A172 (cell line): ENCODE measurements around the gene EVA1A. TPM values are rescaled to one million over a fixed set of nuclear protein-coding genes. Genes with fewer than 3 reads are reported as not detected.
A peak's percentile ranks its signal among the peaks of the same experiment; 100 is the strongest.
"Not testable (repeated sequence)": the region's sequence is repeated elsewhere in the genome, so short reads cannot be mapped to it uniquely, and the experiment has no call there.

ENCODE experiments used
- DNase-seq: peaks from one replicate; pipeline ENCODE4 v3.0.0-alpha.2; 2015; ENCODE audit warnings: low spot score
- total RNA-seq: library from RNA; depleted of rRNA; stranded (reverse); fragments of >200 nt; shearing (Covaris generic); gene quantifications from 2 replicates; pipeline ENCODE4 v1.2.3, GENCODE V29; 2014

Gene EVA1A
- total RNA-seq, 1 experiment from 2014 or later, result 38.3 TPM

DNA sequence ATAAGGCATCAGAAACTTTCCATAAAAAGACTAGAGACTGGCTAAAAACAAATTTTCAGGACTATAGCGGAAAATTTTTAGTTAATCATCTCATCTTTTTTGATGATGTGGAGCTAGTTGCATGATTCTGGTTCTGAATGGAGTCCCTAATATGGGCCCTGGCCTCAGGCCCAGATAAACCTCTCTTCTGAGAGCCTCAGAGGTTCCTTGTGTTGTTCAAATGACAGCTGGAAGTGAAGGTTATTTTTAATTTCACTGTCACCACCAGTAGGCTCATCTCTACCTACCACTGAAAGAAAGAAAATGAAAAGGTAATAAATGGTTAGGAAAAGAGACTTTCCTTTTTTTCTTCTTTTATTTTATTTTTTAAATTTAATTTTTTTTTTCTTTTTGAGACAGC lies 75.9 kb downstream of the EVA1A start:
- DNase-seq, result no peak

DNA sequence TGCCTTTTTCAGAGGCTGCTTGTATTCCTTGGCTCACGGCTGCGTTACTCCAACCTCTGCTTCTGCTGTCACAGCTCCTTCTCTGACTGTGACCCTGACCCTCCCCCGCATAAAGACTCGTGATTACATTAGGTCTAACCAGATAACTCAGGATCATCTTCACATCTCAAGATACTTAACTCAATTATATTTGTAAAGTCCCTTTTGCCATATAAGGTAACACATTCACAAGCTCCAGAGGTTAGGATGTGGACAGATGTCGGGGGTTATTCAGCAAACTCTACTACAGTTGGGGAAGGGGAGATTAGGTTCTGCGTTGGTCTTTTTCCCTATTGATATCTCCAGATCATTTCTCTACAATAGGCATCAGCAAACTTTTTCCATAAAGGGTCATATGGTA lies 76.9 kb downstream of the EVA1A start:
- DNase-seq, result no peak

DNA sequence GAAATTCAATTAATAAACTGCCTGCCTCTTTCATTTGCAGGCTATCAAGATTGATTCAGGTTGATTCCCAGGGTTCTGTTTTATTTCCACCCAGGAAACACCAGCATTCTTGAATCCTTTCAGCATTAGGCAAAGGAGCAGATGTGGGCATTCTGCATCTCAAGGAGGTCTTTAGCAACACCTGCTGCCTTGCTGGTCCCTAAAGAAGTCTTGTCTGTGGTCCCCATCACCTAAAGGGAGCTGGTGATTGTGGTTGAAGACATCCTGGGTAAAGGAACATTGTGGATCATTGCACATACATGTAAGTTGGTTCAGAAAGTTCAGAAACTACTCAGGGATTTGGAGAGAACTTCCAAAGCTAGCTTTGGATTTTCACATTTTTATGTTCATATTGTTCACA lies 78.3 kb downstream of the EVA1A start:
- DNase-seq, result no peak

DNA sequence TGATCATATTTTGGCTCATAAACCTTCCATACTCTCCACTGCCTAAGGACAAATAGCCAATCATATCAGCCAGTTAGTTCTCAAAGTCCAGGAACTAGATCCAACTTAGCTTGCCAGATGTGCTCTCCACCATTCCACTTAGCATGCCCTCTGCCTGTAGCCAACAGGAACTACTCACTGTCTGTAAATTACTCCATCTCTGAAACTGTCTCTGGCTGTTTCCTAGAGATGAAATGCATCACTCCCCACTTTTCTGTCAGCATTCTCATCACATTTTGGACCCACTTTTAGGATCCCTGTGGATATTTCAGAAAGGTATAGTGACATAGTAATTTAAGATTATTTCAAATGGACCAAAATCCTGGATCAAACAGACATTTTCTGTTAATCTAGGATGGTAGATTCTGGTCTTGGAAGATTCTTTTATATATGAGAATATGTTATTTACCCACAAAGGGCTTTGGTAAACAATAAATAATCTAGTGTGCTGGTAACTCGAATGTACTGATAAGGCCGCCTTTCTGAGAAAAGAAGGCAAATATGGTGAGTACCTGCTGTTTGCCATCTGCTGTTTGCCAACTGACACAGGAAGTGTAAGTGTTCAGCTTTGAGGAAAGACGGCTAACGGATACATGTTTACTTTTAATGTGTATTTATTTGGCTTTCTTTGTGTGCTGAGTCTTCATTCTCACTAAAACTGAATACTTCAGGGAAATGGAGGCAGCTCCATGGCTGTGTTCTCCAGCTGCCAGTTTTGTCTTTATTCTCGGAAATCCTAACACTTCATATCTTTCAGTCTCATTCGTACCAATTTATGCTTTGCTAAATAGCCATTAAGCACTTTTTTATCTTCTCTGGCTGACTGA lies 79.5 kb downstream of the EVA1A start:
- DNase-seq, result no peak

DNA sequence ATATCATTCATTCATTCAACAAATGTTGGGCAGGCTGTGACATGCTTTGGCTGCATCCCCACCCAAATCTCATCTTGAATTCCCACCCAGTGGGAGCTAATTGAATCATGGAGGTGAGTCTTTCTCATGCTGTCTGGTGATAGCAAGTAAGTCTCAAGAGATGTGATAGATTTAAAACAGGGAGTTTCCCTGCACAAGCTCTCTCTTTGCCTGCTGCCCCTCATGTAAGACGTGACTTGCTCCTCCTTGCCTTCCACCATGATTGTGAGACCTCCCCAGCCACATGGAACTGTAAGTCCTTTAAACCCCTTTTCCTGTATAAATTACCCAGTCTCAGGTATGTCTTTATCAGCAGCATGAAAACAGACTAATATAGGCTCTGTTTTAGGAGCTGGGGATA lies 83.0 kb downstream of the EVA1A start:
- DNase-seq, result not testable (repeated sequence)

DNA sequence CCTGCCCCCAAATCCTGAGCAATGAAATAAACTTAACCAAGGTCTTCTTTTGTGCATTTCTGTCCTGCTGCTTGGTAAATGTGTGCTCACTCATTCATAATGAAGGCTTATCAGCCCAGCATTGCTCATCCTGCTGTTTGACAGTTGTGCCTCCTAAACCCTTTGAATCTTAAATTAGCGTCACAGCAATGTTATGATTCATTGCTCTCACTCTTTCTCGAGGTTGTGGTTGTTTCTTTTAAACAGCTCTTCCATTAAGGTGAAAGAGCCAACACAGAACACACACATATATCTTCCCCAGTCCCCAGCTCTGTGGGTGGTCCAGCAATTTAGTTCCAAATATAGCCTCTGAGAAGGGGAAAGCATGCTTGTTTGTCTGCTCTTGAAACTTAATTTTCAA lies 84.0 kb downstream of the EVA1A start:
- DNase-seq, result peak; percentile 88

DNA sequence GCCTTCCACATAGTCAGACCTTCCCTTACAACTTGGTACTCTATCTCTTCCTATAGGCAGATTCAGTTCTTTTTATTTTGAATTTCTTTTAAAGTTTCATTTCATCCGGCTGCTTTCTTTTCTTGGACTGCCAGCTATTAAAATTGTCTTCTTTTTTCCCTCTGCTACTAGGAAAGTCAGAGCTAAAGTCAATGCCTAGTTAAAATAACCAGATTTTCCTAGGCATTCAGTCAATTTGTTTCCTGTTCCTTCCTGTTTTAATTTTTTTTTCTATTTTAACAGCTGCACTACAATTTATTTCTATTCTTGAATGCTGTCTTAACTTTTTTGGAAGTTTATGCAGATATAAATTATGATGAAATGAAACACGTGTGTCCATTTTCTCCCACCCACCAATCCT lies 84.8 kb downstream of the EVA1A start:
- DNase-seq, result no peak

DNA sequence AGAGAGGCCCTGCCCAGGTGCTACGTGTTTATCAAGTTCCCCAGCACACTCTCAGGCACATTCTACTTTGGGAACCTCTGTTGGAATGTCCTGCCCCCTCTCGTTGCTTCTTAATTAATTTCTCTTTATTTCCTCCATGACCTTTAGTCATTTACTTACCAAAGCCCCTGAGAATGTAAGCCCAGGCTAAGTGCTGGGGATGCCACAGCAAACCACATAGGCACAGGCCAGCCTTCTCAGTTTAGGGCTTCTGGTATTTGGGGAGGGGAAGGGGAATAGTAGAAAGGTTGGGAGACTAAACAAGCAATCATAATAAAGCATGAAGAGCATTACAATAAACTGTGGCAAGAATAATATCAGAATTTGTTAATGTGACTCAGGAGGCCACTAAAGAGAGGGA lies 85.7 kb downstream of the EVA1A start:
- DNase-seq, result no peak

DNA sequence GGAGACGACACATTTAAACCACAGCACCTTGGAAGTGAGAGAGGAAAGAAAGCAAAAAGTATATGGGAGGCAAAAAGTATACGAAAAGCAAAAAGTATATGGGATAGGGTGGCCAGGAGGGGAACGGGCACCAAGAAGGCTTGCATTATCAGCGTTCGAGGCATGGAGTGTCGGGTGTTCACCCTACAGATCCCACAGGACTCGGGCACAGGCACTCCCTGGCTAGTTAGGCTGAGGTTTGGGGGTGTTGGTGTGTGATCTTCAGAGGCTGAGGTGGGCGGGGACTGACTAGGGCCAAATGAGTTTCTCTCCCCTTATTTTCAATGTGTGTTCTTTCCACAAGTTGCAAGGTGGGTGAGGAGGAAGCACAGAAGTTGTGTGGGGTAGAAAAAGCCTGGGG lies 86.6 kb downstream of the EVA1A start:
- DNase-seq, result no peak

DNA sequence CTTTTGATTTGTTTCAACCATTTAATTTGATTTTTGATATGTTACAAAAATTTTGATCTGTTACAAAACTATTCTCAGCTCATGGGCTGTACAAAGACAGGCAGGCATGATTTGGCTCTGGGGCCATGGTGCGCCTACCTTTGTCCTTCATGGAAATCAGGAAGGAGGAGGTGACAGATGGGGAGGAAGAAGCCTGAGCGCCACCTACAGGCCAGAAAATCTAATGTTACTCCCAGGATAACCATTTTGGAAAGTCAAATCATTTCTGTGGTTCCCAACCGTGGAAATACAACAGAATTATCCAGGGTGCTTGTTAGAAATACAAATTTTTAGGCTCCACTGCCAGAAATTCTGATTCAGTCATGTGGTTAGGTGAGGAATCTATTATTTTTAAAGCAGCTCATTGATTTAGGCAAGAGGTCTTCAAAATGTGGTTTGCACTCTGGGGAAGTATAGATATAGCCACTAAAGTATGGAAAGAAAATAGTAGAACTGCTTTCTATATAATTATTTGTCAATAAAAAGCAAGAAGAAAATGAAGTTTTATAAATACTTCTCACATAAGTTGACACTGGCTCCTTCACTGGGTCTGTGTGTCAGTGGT lies 93.9 kb downstream of the EVA1A start:
- peak; percentile 56 for DNase-seq

DNA sequence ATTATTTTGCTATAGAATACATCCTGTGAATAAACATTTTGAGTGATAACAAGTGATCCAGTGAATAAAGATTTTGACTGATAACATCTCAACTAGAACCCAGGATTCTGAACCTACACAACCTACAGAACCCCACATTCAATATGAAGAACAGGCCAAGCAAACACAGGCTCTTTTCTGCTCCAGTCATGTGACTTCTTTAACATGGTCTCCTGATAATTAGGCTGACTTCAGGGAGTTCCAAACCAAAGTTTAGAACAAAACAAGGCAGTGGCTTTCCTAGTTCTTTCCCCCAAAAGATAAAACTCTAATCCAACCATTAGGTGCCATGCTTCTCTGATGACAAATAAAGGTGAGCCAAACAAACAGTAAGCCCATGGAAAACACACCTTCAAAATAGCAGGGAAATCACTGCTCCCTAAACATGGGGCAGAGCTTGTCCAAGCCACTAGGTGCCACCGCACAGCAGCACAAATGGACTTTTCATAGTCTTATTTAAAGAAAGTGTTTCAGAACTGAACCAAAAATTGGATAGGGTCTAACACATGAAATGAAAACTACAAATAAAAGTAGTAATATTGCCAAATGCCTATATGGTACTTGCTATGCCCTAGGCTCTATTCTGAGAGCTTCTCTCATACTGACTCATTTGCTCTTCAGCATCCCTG lies 95.3 kb downstream of the EVA1A start:
- peak; percentile 50 for DNase-seq

DNA sequence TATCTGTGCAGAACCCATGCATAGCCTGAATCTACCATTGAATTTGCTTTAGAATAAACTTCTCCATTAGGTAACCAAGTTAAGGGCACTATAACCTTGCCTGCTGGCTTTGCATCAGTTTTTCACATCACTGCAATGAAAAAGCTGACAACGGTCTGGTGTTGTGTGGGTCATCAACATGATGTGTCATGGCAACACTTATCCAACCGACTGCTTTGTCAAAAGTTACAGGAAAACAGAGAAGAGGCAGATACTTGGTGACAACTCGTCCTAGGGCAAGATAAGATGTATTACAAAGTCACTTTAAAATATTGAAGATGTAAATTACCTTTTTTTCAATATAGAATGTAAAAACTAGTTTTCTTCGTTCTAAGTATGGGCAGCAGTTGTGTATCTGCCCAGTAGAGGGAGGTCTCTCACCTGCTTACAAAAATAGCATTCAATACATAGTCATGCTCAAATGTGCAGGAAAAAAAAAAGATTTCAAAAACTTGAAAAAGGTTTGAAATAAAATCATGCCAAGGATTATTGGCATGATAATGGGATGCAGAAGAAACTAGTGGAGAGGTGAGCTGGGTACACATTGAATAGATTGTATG lies 96.3 kb downstream of the EVA1A start:
- DNase-seq, result peak; percentile 32

DNA sequence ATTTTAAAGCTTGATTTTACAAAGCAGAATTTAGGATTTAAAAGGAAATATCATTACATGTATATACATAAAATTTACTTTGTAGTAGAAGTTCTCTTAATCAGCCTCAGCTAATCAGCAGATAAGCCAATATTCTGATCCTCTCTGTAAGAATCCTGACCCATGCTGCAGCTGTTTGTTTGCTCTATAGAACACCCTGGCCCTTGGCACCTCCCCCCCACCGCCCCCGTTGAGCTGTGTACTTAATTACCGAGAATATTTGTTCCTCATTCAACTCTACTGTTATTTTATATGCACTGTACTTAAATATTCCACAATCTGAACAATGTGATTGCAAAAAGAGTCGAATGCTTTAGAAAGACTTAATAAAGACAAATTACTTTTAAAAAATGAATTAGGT lies 98.0 kb downstream of the EVA1A start:
- DNase-seq, result no peak

DNA sequence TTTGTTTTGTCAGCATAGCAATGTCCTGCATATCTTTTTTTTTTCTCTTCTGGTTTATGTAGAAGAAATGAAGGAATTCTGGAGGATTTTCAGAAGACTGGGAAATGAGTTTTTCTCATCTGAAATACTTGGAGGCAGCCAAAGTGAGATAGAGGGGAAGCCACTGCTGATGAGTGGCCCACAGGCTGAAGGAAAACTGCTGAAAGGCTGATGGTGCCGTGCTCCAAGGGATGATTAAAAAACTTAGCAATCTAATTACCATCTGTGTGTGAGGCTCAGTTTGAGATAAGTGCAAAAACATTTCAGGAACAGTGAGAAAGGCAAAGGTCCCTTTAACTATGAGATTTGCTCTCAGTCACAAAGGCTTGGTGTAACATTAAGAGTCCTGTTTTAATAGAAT lies 98.5 kb downstream of the EVA1A start:
- no peak for DNase-seq

DNA sequence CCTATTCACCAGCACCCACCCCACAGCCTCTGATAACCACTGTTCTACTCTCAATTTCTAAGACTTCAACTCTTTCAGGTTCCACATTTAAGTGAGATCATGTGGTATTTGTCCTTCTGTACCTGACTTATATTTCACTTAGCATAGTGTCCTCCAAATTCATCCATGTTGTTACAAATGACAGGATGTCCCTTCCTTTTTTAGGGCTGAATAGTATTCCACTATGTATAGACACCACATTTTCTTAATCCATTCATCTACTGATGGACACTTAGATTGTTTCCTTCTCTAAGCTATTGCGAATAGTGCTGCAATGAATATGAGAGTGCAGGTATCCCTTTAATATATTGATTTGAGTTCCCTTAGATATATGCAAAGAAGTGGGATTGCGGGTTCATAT lies 100.1 kb downstream of the EVA1A start:
- DNase-seq, result no peak

DNA sequence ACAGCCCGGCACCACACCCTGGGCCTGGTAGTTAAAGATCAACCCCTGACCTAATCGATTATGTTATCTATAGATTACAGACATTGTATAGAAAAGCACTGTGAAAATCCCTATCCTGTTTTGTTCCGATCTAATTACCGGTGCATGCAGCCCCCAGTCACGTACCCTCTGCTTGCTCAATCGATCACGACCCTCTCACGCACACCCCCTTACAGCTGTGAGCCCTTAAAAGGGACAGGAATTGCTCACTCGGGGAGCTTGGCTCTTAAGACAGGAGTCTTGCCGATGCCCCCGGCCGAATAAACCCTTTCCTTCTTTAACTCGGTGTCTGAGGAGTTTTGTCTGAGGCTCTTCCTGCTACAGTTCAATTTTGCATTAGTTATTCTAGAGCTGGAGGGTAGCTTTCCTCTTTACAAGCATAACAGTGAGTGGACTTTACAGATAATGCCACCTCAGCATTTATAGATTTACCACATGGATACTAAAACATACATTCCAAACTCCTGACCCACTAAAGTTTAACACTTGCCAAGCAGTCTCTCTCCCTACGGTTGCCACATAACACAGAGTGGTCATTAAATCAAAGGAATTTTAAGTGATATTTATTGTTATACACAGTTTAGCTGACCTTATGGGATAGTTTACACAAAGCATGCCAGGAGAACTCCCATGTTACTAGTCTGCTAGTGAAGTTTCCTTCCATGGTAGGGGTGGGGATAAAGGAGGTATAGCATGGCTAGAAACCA lies 101.0 kb downstream of the EVA1A start:
- DNase-seq, result peak; percentile 40

DNA sequence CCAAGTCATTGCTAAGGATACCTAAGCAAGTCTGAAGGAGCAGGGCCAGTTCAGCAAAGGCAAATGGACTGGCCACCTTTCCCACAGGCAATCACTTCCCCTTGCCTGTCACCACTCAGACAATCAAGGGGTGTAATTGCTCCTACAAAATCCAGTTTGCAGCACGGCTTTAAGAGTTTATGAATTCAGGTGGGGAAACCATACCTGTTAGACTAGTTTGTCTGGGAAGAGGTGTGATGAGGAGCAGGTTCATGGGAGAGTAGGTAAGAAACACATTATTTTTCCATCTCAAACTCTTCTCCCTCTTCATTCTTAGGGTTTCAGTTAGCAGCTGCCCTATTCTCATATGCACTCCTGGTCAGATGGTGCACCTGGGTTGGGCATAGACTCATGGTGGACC lies 102.5 kb downstream of the EVA1A start:
- DNase-seq, result no peak

DNA sequence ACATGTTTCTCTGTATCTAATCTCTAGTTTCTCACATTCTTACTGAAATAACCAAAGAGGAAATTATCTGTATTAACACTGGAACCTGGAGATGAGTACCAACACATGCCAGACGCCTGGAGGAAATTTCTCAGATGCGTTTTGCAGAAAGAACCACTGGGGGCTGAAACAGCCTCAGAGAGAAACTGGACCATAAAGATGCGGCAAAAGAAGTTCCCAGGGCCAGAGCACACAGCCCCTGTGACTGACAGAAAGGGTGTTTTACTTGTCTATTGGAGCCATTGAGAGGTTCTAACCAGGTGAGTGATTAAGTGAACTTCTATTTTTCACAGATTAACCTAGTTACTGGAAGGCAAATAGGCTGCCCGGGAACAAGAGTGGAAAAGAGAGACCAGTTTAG lies 103.9 kb downstream of the EVA1A start:
- no peak for DNase-seq

DNA sequence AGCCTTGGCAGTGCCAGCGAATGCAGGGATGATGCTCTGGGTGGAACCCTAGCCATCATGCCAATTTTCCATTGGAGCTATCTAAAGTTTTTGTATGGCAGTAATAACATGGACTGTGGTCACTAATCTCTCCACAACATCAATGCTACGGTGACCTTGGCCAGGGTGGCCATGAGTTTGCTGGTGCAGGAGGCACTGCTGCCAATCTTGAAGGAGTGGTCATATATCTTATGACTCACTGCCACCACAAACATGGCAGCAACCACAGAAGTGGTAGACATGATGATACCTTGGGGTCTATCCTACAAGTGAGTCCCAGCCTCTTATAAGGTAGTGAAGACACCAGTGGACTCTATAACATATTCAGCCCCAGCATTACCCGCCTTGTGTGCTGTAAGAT lies 104.6 kb downstream of the EVA1A start:
- DNase-seq, result no peak

DNA sequence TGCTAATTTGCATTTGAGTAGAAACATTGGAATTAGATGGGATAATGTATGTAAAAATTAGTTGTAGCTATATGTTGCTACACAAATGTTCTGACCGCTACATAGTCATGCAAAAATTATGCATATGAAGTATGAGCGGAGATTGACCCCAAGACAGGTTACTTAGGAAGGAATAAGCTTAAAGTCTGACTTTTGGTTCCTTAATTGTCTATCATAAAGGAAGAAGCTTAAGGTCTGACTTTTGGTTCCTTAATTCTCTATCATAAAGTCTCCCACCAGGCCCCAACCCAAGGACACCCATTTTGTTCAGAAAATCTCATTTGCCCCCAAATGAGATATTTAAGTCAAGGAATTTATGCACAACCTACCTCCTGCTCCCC lies 106.5 kb downstream of the EVA1A start:
- no peak for DNase-seq

DNA sequence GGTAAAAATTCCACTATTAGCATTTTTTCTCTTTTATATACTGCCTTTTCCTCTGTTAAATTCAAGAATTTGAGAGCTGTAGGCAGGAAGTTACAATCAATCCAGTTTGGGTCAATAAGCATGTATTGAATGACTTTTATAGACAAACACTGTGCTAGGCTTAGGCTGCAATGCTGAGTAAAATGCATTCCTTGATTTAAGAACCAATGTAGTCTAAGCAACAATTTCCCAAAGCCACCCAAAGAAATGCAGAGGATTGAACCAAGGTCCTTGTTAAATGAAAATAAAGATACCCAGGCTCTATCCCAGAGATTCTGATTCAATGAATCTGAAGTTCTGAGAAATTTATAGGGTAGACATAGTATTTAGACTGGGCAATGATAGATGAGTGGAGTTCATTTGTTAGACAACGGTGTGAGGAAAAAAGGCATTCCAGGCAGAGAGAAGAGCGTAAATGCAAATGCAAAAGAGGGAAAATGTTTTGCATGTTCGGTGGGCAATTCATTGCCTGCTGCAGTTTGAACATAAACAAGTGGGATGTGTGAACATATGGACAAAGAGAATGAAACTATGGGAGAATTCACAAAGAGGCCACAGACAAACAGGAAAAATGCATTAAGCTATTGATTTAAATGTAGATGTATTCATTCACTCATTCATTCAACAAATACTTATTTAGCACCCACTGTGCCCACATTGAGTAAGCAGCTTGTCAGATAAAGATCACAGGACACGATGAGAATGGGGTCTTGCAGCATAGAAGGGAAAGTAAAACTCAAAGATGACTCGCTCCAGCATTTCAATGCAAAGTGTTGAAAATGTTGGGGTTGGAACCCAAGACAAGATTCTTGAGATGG lies 107.1 kb downstream of the EVA1A start:
- DNase-seq, result no peak
